Skeletal muscle cell (primary cell): ENCODE results near the gene RNF4.

Experiments used
- DNase-seq: peaks from one replicate; pipeline ENCODE4 v3.0.0-alpha.2; 2010; ENCODE audit warnings: low read depth
- H3K4me3 ChIP-seq: 2 replicates; pipeline ENCODE4 v1.5.1; 2011; ENCODE audit warnings: low read depth, mild to moderate bottlenecking, control low read depth, low read length, moderate library complexity

RNF4 gene

DNA sequence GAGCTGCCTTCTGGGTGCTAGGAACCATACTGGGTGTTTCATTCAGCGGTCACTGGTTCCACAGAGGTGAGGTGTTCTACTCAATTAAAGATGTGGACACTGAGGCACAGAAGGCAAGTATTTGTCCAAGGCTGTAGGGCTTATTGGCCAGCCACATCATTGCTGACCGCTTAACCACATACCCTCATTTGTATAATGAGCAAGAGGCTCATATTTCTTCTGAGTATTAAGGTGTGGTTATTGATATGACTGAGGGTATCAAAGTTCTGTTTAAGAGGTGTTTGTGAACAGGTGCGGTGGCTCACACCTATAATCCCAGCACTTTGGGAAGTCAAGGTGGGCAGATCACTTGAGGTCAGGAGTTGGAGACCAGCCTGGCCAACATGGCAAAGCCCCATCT lies 14.3 kb downstream of the RNF4 start:
- no peak for DNase-seq
- H3K4me3 ChIP-seq: no peak overlapping the region

DNA sequence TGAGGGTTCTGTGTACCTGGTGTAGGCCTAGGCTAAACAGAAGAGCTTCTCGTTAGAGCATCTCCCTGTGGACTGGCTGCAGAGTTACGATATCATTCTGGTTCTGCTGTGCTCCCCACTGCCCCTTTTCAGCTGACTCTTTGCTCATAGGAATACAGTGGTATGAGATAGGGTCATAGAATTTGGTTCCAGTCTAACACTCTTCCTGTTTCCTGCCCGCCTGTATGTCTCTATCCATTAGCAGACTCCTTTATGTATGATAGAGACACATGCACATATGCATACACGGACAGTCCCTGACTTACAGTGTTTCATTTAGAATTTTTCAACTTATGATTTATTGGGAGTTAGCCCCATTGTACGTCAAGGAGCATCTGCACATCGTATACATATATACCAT lies 15.3 kb downstream of the RNF4 start:
- no peak for DNase-seq
- H3K4me3 ChIP-seq: no peak overlapping the region

DNA sequence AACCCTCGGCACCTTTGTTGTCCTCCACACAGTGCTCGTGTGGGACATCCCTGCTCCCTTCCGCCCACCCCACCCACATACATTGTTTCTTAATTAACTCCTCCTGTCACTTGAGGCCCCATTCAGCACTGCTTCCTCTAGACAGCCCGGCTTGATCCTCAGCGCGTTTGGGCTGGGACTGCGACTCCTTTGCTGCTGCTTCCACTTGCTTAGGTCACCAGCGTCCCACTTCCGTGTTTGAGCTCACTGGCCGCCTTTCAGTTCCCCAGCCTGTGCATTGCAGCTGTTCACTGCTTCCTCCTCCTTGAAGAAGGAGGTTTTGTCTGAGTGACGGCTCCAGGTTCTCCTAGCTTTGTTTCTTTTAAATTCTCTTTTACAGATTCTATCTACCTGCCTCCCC lies 16.1 kb downstream of the RNF4 start:
- DNase-seq: no peak
- no peak overlapping the region for H3K4me3 ChIP-seq

DNA sequence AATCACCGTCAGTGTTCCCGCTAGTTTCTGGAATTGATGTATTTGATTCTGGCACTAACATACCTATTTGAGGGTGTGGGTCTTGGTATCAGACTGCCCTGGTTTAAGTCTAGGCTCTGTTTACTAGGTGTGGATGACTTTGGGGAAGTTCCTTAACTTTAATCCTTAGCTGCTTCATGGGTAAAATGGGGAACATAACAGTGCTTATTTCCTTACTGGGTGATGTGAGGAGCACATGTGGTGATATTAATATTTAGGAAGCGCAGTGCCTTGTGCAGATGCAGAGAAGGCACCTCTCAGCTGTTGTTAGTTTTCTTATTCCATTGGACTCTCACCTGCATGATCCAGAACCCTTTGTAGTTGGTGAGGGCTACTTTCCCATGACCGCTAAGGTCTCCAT lies 17.1 kb downstream of the RNF4 start:
- H3K4me3 ChIP-seq: no peak overlapping the region

DNA sequence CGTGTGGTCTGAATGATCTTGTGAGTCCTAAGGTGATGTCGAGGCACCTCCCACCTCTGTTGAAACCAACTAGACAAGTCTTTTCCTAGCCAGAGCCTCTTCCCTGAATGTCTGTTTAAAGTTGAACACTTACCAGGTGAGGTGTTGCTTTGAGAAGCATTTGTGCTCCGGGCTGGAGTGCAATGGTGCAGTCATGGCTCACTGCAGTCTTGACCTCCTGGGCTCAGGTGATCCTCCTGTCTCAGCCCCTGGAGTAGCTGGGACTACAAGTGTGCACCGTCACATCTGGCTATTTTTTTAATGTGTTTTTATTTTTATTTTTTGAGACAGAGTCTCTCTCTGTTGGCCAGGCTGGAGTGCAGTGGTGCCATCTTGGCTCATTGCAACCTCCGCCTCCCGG lies 18.1 kb downstream of the RNF4 start:
- H3K4me3 ChIP-seq: no peak overlapping the region
- DNase-seq: no peak

More for the DNA sequence above, 17.1 kb downstream of the RNF4 start:
- no peak for DNase-seq

DNA sequence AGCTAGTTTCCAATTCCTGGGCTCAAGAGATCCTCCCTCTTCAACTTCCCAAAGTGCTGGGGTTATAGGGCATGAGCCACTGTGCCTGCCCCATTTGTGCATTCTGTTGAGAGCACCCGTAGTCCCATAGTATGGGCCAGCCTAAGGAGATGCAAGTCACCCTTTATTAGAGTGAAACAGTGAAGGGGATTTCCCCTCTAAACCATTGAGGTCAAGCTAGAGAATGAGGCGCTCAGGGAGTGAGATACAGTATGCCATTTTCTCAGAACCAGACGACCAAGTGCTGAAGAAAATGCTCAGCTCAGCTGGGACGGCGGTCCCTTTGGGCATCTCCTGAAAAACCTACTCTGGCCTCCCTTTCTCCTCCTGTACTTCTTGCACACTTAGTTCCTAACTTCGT lies 18.7 kb downstream of the RNF4 start:
- no peak for DNase-seq
- no peak overlapping the region for H3K4me3 ChIP-seq

DNA sequence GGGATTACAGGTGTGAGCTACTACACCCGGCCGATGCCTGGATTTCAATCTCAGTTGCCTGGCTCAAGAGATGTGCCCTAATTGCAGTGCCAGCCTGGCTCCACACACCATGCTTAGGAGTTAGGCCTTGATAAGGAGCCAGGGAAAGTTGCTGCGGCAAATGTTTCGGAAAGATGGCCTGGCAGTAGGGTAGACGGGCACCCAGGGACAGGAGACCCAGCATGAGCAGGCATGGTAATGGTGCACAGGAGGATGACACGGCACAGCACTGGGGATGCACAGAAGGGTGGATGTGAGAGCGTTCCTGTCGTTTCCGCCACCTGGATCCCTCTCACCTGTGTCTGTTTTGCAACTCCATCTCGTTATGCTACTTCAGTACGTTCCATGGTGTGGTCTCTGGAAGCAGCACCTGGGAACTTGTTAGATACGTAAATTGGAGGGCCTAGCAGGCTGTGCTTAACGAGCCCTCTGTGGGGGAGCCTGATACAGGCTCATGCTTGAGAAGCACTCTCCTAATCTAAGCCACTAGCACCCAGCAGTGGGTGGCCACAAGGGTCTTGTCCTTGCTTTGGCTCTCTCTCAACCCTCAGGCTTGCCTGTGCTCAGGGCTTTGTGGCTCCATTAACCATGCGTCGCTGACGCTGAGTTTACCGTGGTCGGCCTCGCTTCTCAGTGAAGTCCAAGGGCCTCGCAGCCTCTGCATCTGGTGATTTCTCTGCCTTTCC lies 20.3 kb downstream of the RNF4 start:
- H3K4me3 ChIP-seq: no peak overlapping the region
- DNase-seq: no peak

DNA sequence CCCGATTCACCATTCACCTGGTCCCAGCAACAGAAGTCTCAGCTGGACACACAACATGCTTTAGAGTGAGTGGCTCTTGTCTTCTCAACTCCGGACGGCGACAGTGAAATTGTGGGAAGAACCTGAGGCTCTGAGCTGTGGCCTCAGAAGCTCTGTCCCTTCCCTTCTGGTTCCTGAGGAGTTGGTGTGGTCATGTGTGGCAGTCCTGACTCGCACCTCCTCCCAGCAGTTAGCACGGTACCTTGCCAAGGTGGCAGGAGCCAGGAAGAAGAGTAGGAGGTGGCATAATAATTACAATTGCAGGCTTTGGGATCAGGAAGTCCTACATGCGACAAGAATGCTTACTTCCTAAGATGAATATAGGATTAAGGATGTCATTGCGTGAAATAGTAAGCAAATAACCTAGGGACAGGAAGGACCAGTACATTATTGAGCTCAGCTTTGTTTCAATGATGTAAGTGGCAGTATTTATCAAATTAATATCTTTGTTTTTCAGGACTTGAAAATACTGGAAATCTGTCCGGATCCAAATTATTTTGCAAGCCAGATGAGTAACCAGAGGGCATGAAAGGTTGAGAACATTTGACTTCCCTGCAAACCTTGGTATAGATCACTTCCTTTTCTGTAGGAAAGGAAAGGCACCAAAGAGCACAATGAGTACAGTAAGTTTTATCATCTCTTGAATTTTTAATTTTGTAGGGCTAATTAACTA lies 21.1 kb downstream of the RNF4 start:
- no peak for DNase-seq
- no peak overlapping the region for H3K4me3 ChIP-seq

DNA sequence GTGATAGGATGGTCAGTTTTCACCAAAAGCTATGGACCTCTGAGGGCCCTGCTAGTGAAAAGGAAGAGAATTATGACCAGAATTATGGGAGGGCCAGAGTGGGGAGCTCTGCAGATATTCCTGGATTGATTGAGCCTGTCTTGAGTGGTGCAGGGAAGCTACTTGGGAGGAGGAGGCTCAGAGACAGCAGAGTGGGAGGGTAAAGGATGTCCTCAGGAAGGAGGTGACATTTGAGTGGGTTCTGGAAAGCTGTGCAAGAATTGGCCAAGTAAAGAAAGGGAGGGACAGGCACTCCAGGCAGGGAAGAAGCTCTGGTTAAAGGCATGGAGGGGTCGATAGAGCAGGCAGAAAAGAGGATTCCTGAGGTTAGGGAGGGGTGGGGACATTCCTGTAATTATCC lies 24.1 kb downstream of the RNF4 start:
- no peak for DNase-seq

DNA sequence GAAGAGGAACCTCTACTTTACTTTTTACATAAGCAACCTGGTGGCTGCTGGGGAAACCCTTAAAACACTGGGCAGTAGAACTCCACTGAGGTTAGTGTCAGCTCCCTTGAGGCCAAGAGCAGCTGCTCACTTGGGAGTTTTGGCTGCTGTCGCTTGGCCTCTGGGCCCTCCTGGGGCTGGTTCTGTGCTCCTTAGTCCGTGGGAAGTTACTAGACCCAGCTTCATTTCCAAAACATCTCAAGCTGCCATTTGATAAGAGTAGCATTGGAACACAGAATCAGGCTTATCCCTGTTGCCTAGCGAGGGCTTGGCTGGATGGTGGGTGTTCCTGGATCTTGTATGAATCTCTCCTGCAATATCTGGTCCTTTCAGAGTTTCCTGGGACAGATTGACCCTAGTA lies 26.1 kb downstream of the RNF4 start:
- DNase-seq: no peak

More for the DNA sequence above, 24.1 kb downstream of the RNF4 start:
- H3K4me3 ChIP-seq: no peak overlapping the region

DNA sequence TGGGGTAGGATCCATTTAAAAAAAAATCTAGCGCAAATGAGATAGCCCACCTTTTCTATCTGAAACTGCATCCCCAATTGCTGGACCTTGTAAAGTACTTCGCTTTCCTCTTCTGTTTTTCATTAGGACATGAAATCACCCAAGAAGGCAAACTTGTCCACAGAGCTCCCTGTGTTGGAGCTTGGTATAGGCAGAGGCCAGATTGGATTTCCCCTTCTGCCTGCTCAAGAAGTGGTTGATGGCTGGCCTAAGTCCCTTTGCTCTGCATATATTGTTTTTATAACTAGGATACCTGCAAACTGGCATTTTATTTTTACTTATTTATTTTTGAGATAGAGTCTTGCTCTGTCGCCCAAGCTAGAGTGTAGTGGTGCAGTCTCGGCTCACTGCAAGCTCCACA lies 28.4 kb downstream of the RNF4 start:
- no peak for DNase-seq
- no peak overlapping the region for H3K4me3 ChIP-seq

More for the DNA sequence above, 26.1 kb downstream of the RNF4 start:
- no peak overlapping the region for H3K4me3 ChIP-seq

DNA sequence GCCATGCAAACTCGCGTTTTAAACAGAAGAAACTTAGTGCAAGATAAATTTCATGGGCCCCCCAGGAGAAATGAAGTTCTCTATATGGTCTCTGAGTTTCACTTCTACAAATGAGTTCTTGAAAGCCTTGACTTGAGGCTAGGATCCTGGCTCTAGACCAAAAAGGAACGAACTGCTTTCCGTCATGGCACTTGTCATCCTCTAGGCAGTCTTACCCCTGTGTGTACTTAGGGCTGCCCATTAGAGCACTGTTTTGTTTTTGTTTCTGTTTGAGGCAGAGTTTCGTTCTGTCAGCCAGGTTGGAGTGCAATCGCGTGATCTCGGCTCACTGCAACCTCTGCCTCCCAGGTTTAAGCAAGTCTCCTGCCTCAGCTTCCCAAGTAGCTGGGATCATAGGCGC lies 29.0 kb downstream of the RNF4 start:
- no peak overlapping the region for H3K4me3 ChIP-seq
- DNase-seq: no peak

DNA sequence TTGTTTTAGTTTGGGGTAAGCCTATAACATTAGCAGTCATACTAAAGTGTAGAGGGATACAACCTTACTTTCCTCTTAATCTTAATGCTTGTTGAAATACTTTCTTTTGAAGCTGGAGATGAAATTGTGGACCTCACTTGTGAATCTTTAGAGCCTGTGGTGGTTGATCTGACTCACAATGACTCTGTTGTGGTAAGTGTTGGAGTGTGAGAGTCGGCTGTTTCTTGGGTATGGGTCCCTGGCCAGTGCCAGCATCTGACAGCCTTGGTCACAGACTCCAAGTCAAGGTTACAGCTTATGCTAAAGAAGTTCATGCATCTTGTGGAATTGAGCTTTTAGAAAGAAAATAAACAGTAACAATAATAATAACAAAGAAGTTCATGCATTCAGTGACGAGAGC lies 31.6 kb downstream of the RNF4 start:
- H3K4me3 ChIP-seq: no peak overlapping the region
- no peak for DNase-seq

DNA sequence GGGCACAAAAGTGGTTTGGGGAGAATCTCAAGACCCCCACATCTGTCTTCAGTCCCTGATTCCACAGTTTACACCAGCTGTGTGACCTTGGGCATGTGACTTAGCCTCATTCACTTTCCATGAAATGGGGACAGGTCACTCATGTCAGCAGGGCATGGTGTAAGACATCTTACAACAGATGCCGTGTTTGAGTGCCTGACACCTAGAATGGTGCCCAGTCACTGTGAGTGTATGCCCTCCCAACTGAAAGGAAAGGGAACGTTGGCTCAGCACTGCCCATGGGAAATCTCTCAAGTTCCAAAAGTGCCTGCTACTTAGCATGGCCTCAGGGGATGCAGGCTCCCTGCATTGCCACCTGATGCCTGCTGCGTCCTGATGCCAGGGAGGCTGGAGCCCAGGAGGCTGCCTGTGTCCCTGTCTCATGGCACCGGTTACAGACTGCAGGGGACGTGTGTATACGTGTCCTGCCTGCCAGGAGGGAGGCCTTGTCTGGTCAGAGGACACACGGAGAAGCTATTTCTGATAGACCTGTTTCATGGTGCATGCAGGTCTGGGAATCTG lies 32.2 kb downstream of the RNF4 start:
- H3K4me3 ChIP-seq: no peak overlapping the region
- DNase-seq: no peak

DNA sequence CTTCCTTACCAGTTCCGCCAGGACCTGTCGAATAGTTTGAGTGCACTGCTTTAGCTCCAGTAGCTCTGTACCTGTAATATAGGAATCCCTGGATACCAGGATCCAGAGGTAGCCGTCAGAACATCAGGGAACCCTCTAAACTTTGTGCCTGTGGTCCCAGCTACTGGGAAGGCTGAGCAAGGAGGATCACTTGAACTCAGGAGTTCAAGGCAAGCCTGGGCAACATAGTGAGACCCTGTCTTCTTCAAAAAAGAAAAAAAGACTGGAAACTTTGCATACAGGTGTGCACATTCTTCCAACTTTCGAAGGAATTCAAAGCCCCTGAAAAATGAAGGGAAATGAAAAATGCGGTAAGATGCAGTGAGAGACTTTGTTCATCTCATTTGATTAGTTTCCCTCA lies 34.9 kb downstream of the RNF4 start:
- no peak overlapping the region for H3K4me3 ChIP-seq
- no peak for DNase-seq

DNA sequence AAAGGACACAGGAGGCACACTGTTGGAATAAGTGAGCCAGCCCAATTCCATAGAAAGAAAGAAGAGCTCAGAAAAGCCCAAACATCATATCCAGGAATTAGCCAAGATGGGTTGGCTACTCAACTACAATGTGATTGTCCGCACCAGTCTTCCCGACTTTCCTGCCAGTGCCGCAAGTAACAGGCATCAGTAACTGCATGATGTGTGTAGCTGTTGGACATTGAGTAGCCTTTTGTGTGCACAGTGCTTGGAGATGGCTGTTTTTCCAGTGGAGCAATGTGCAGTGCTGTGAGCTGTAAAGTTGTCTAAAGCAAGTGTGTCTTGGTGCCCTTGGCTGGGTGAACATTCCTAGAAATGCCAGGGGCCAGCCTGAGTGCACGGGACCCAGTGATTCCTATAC lies 38.4 kb downstream of the RNF4 start:
- DNase-seq: no peak
- H3K4me3 ChIP-seq: no peak overlapping the region

DNA sequence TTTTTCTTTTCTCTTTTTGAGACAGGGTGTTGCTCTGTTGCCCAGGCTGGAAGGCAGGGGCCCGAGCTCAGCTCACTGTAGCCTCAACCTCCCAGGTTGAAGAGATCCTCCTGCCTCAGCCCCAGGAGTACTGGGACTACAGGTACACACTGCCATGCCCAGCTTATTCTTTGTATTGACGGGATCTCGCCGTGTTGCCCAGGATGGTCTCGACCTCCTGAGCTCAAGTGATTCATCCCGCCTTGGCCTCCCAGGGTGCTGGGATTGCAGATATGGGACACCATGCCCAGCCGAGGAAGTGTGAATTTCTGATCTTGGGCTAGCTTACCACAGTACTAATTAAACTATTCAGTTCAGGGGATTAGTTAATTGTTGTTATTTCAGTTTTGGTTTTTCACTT lies 38.9 kb downstream of the RNF4 start:
- no peak for DNase-seq
- H3K4me3 ChIP-seq: no peak overlapping the region

DNA sequence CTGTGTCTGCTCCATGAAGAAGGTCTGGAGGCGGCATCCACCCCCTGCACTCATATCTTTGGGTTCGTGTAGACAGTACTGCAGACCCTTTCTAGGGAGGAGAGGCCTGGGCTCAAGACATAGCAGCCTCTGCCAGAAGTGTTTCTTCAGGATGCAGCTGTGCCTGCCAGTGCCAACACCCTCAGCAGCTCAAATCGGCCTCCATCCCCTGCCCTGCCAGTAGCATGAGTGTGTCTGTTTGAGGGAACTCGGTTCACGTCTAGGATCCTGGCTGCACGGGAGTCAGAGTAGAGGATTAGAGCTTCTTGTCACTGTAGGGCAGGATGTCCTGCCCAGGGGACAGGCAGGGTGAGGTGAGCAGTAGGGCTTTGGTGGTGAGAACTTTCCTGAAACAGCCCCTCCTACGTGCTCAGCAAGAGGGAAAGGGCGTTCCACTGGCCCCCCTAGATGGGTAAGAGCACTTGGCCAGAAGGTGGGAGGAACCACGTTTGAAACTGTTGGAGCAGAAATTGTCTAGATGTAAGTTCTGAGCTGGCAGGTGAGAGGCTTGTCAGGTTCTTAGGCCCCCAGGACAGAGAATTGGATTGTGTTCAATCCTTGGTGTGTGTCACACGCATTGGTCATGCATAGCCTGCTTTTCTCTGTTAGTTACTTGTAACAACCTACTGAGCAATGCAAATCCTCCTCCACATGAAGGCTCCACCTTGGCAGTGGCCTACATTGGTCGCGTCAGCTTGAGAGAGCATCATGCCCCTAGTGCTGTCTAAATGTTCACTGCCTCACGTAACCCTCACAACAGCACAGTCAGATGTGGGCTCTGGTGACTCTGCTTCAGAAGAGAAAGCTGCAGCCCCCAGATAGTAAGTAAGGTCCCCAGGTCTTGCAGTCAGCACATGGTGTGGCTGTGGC lies 41.7 kb downstream of the RNF4 start:
- DNase-seq: no peak
- H3K4me3 ChIP-seq: no peak overlapping the region

DNA sequence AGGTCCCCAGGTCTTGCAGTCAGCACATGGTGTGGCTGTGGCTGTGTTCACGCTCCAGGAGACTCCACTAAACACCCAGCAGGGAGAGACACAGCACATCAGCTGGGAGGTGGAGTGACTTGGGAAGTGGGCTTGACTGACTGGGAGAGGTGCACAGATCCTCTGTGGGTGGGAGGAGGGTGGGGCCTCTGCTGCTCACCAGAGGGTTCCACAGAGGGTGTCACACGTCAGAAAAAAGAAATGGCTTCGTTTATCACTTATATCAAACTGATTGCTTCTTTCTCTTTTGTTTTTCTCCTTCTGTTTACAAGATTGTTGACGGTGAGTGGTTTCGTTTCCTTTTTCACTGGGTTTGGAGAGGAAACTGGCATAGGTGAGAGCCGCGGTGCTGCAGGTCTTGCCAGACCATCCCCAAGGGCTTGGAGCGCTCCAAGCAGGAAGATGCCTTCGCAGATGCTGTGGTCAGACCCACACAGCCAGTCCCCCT lies 42.8 kb downstream of the RNF4 start:
- H3K4me3 ChIP-seq: no peak overlapping the region
- no peak for DNase-seq
